ENCODE measurements around the gene FARS2.

GRCh38 chr6:5335020-5335419, 73.7 kb downstream of the FARS2 start:
- no peak for TF ChIP-seq CTCF (IDR thresholded peaks at IDR 0.05)
- TF ChIP-seq POLR2A (IDR thresholded peaks at IDR 0.05) = no peak

Data from esophagus squamous epithelium (tissue), 4 donors.